H1 (cell line): ENCODE measurements around the gene PTBP3.

ENCODE experiments used
- EP300 ChIP-seq, 2 experiments: IDR thresholded peaks; 1 replicate in 1 of 2; 2 replicates in 1 of 2; pipeline ENCODE4 v1.6.1; 2011 to 2012; ENCODE audit warnings: low read depth in 2 of 2, low read length in 2 of 2, mild to moderate bottlenecking in 2 of 2, borderline replicate concordance in 1 of 2, inconsistent platforms in 1 of 2, moderate library complexity in 1 of 2
- GTF2F1 ChIP-seq: IDR thresholded peaks from 2 replicates; pipeline ENCODE4 v1.6.1; 2012; ENCODE audit warnings: low read depth, low read length, improper control_type of control experiment, borderline replicate concordance
- POLR2A ChIP-seq, 2 experiments: IDR thresholded peaks; 1 replicate in 1 of 2; 2 replicates in 1 of 2; pipeline ENCODE4 v1.6.1; 2011; ENCODE audit warnings: low read depth in 2 of 2, low read length in 2 of 2, mild to moderate bottlenecking in 2 of 2; ENCODE audit errors: control extremely low read depth in 1 of 2
- POLR2AphosphoS5 ChIP-seq: IDR thresholded peaks from 2 replicates; pipeline ENCODE4 v1.6.1; 2011; ENCODE audit warnings: low read depth, low read length
- RAD21 ChIP-seq, 2 experiments: IDR thresholded peaks in 1 of 2; conservative IDR thresholded peaks in 1 of 2; 2 replicates each; pipeline ENCODE4 v1.6.1; 2011; ENCODE audit warnings: low read depth in 2 of 2, low read length in 2 of 2, improper control_type of control experiment in 1 of 2, inconsistent platforms in 1 of 2, mild to moderate bottlenecking in 1 of 2, moderate library complexity in 1 of 2
- TF ChIP-seq, protein P1 (sequence below), 3 experiments: IDR thresholded peaks; 1 replicate in 2 of 3; 2 replicates in 1 of 3; pipeline versions ENCODE4 v1.5.1 to v1.6.1; 2011; ENCODE audit warnings: low read length in 3 of 3, mild to moderate bottlenecking in 3 of 3, inconsistent platforms in 2 of 3, low read depth in 1 of 3, moderate library complexity in 1 of 3; ENCODE audit not compliant: insufficient read depth in 1 of 3; ENCODE audit errors: control extremely low read depth in 1 of 3

DNA sequence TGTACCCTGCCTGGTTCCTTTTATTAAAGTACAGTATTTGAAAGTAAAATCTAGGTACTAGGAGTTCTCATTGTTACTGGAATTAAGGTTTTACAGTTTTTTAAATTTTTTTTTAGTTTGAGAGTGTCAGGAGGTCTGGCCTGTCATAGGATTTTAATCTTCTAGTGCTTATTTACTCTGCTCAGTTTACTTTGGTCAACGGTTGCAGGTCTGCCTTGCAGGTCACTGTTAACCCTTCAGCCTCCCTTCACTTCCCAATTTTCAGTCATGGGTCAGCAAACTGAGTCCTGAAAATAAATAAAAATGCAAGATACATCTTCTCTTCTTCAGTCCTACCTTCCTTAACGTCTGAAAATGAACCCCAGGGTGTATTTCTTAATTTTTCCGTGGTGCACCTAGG lies 18.8 kb upstream of the PTBP3 start:
- no peak for TF ChIP-seq RAD21 (IDR thresholded peaks at IDR 0.05 in 1 of 2, conservative IDR thresholded peaks at IDR 0.05 in 1 of 2; ENCODE audit: low read depth in 2 of 2, low read length in 2 of 2)
- TF ChIP-seq, protein P1, sequence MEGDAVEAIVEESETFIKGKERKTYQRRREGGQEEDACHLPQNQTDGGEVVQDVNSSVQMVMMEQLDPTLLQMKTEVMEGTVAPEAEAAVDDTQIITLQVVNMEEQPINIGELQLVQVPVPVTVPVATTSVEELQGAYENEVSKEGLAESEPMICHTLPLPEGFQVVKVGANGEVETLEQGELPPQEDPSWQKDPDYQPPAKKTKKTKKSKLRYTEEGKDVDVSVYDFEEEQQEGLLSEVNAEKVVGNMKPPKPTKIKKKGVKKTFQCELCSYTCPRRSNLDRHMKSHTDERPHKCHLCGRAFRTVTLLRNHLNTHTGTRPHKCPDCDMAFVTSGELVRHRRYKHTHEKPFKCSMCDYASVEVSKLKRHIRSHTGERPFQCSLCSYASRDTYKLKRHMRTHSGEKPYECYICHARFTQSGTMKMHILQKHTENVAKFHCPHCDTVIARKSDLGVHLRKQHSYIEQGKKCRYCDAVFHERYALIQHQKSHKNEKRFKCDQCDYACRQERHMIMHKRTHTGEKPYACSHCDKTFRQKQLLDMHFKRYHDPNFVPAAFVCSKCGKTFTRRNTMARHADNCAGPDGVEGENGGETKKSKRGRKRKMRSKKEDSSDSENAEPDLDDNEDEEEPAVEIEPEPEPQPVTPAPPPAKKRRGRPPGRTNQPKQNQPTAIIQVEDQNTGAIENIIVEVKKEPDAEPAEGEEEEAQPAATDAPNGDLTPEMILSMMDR (IDR thresholded peaks at IDR 0.05; ENCODE audit: control extremely low read depth in 1 of 3, insufficient read depth in 1 of 3, low read depth in 1 of 3, low read length in 3 of 3) = no peak
- no peak for TF ChIP-seq GTF2F1
- TF ChIP-seq POLR2AphosphoS5 = no peak
- no peak for TF ChIP-seq POLR2A (IDR thresholded peaks at IDR 0.05; ENCODE audit: control extremely low read depth in 1 of 2, low read depth in 2 of 2, low read length in 2 of 2)
- TF ChIP-seq EP300 (IDR thresholded peaks at IDR 0.05; ENCODE audit: borderline replicate concordance in 1 of 2, low read depth in 2 of 2, low read length in 2 of 2) = no peak
